HEK293T (cell line): Measurements from ENCODE around the gene HOXD11.

ENCODE experiments used
- CTCF ChIA-PET: fragments of 350-600 bp; formaldehyde crosslinking; extraction: SDS; loops from one replicate; lab custom pipeline; 2021; ENCODE audit warnings: antibody characterized with exemption, inconsistent platforms; lab: Yijun Ruan, JAX
- POLR2A ChIA-PET: fragments of 350-600 bp; formaldehyde crosslinking; extraction: SDS; loops from one replicate; lab custom pipeline; 2020; ENCODE audit warnings: antibody characterized with exemption, inconsistent platforms; lab: Yijun Ruan, JAX
- DNase-seq: peaks from one replicate; pipeline ENCODE4 v3.0.0; 2012; ENCODE audit warnings: mixed read lengths; ENCODE audit errors: extremely low spot score
- ARNT ChIP-seq: fragments of 450-650 bp; IDR thresholded peaks from 2 replicates; pipeline ENCODE4 v1.6.1; 2017; ENCODE audit warnings: mild to moderate bottlenecking
- BHLHE40 ChIP-seq: fragments of 450-650 bp; IDR thresholded peaks from 2 replicates; pipeline ENCODE4 v1.6.1; 2016; ENCODE audit warnings: mild to moderate bottlenecking, moderate library complexity, borderline replicate concordance
- CTBP1 ChIP-seq: fragments of 450-650 bp; IDR thresholded peaks from 2 replicates; pipeline ENCODE4 v1.6.1; 2016; ENCODE audit warnings: borderline replicate concordance
- ELF4 ChIP-seq: fragments of 450-650 bp; IDR thresholded peaks from 2 replicates; pipeline ENCODE4 v1.6.1; 2017; ENCODE audit warnings: antibody characterized with exemption
- FOXA1 ChIP-seq: fragments of 450-650 bp; IDR thresholded peaks from 2 replicates; pipeline ENCODE4 v1.6.1; 2016; ENCODE audit warnings: mild to moderate bottlenecking
- FOXK2 ChIP-seq: fragments of 450-650 bp; IDR thresholded peaks from 2 replicates; pipeline ENCODE4 v1.6.1; 2016; ENCODE audit warnings: mild to moderate bottlenecking
- FOXM1 ChIP-seq: fragments of 450-650 bp; IDR thresholded peaks from 2 replicates; pipeline ENCODE4 v1.6.1; 2017; ENCODE audit warnings: mild to moderate bottlenecking, borderline replicate concordance
- HDGF ChIP-seq: fragments of 450-650 bp; IDR thresholded peaks from 2 replicates; pipeline ENCODE4 v1.6.1; 2017; ENCODE audit warnings: antibody characterized with exemption, borderline replicate concordance
- L3MBTL2 ChIP-seq: fragments of 450-650 bp; conservative IDR thresholded peaks from 2 replicates; pipeline ENCODE4 v1.6.1; 2016; ENCODE audit warnings: mild to moderate bottlenecking
- LEF1 ChIP-seq: fragments of 450-650 bp; IDR thresholded peaks from 2 replicates; pipeline ENCODE4 v1.6.1; 2017; ENCODE audit warnings: mild to moderate bottlenecking, borderline replicate concordance
- NFRKB ChIP-seq: fragments of 450-650 bp; IDR thresholded peaks from 2 replicates; pipeline ENCODE4 v1.6.1; 2016; ENCODE audit warnings: mild to moderate bottlenecking, moderate library complexity
- SP1 ChIP-seq: fragments of 450-650 bp; IDR thresholded peaks from 2 replicates; pipeline ENCODE4 v1.6.1; 2017
- SUZ12 ChIP-seq: fragments of 450-650 bp; IDR thresholded peaks from 2 replicates; pipeline ENCODE4 v1.6.1; 2016; ENCODE audit warnings: mild to moderate bottlenecking
- TARDBP ChIP-seq: fragments of 450-650 bp; IDR thresholded peaks from 2 replicates; pipeline ENCODE4 v1.6.1; 2016
- ZNF384 ChIP-seq: fragments of 450-650 bp; IDR thresholded peaks from 2 replicates; pipeline ENCODE4 v1.6.1; 2016
- TF ChIP-seq, protein P1 (sequence below): fragments of 450-650 bp; IDR thresholded peaks from 2 replicates; pipeline ENCODE4 v1.6.1; 2016

The HOXD11 gene

DNA sequence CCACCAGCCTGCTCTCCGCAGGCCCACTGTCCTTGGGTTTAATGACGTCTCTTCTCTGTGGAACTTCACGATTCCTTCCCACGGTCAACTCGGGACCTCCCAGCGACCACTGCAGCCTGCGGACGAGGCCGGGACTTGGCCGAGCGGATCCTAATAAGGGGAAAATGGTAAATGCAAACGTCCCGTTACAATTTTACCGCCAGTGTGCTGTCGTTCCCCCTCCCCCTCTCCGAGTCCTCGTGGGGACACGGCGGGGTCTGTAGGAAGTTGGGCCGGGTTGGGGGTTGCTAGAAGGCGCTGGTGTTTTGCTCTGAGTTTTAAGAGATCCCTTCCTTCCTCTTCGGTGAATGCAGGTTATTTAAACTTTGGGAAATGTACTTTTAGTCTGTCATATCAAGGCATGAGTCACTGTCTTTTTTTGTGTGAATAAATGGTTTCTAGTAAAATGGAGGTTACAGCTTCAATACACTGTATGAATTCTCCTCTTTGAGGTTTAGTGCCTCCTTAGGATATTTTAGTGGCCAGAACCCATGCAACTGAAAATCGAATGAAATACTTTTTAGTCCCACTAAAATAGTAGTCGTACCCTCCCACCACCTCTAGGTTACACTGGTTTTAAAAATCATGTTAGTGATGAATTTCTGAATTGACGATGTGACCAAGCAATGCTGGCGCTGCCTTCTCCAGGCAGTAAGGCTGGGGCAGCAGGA is 2.3 kb downstream of the HOXD11 start:
- no peak for DNase-seq
- TF ChIP-seq ELF4 (no peak), ARNT (no peak), SP1 (no peak), ZNF384 (no peak), HDGF (no peak)
- TF ChIP-seq, protein P1, sequence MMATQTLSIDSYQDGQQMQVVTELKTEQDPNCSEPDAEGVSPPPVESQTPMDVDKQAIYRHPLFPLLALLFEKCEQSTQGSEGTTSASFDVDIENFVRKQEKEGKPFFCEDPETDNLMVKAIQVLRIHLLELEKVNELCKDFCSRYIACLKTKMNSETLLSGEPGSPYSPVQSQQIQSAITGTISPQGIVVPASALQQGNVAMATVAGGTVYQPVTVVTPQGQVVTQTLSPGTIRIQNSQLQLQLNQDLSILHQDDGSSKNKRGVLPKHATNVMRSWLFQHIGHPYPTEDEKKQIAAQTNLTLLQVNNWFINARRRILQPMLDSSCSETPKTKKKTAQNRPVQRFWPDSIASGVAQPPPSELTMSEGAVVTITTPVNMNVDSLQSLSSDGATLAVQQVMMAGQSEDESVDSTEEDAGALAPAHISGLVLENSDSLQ = no peak
- ChIA-PET CTCF (no interaction called here), POLR2A (interaction anchor here (1.0 kb wide), 1 partner anchor 11 kb away, joined by 3 read pairs; no protein-coding TSS in a partner anchor)

DNA sequence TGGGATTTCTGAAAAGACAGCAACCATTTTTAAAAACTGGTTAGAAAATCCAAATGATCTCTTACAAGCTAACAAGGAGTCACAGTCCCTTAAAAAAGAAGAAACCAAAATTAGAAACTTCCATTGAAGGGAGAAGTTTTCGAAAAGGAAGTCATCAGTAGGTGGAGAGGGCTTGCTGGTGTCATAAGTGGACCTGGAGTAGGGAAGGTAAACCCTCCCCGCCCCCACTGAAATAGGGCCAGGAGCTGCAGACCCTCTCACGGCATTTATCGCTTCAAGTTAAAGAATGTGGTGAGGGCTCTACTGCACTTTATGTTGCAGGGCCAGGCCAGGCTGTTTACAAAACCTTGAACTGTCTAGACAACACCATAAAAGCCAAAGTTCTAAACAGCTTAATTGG is 2.9 kb downstream of the HOXD11 start:
- no peak for TF ChIP-seq FOXK2
- TF ChIP-seq ARNT = no peak
- TF ChIP-seq LEF1 = no peak
- TF ChIP-seq FOXM1 = no peak
- no peak for TF ChIP-seq L3MBTL2
- no peak for TF ChIP-seq TARDBP
- no peak for TF ChIP-seq FOXA1
- TF ChIP-seq, protein P1 = no peak
- TF ChIP-seq SP1 = no peak
- no peak for TF ChIP-seq HDGF
- TF ChIP-seq ZNF384 = no peak
- no peak for TF ChIP-seq BHLHE40
- no peak for TF ChIP-seq ELF4
- TF ChIP-seq SUZ12 = no peak
- TF ChIP-seq NFRKB = no peak
- TF ChIP-seq CTBP1 = no peak
- no peak for DNase-seq
- POLR2A ChIA-PET = interaction anchor here (1.0 kb wide), 1 partner anchor 10 kb away, joined by 3 read pairs; no protein-coding TSS in a partner anchor
- CTCF ChIA-PET = interaction anchor here (0.7 kb wide), 1 partner anchor 735 kb away, joined by 3 read pairs; no protein-coding TSS in a partner anchor

GRCh38 chr2:176110415-176111308 is 3.6 kb downstream of the HOXD11 start:
- CTCF ChIA-PET = interaction anchor here (0.7 to 0.8 kb wide), 3 partner anchors 16 to 734 kb away, joined by 3 read pairs; no protein-coding TSS in a partner anchor
- no peak for DNase-seq
- TF ChIP-seq ZNF384 (no peak), SUZ12 (no peak), TARDBP (no peak), CTBP1 (no peak), BHLHE40 (no peak), FOXA1 (no peak), ELF4 (no peak), LEF1 (no peak)
- POLR2A ChIA-PET = interaction anchor here (1.0 to 1.3 kb wide), 2 partner anchors 10 to 14 kb away, joined by 3 to 4 read pairs; no protein-coding TSS in a partner anchor

- ChIA-PET POLR2A (interaction anchor here (1.3 kb wide), 1 partner anchor 15 kb away, joined by 4 read pairs; no protein-coding TSS in a partner anchor), CTCF (interaction anchor here (0.6 to 0.8 kb wide), 2 partner anchors 16 to 459 kb away, joined by 3 read pairs; no protein-coding TSS in a partner anchor)
- TF ChIP-seq FOXK2 (no peak), SP1 (no peak), SUZ12 (no peak), CTBP1 (no peak), LEF1 (no peak), ELF4 (no peak), TARDBP (no peak), NFRKB (no peak), ZNF384 (no peak), FOXA1 (no peak), HDGF (no peak), L3MBTL2 (no peak), FOXM1 (no peak)
- TF ChIP-seq, protein P1 = no peak
- no peak for DNase-seq
These were observed 4.2 kb downstream of the HOXD11 start for GRCh38 chr2:176111309-176111663.

DNA sequence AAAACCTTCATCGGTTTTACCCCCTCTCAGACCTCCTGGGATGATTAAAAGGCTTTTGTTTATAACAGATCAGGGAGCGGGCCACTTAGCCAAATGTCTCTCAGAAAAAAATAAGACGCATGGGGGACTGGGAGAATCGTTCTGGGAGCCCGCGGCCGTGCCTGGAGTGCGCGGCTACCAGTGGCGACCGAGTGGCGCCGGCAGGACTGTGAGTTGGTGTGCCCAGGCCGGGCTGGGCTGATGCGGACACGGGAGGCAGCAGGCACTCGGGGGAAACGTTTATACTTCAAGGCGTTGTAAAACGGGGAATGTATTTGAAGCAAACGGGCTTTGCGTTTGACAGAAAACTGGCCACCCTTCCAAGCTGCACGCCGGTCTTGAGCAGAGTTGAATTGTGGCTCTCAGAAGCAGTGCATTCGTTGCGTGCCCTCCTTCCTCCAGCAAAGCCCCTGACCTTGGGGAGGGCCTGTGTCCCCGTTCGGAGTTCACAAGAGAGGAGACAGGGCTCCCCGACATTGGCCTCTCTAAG is 4.8 kb downstream of the HOXD11 start:
- no peak for TF ChIP-seq LEF1
- TF ChIP-seq, protein P1 = no peak
- TF ChIP-seq TARDBP = no peak
- TF ChIP-seq FOXM1 = no peak
- TF ChIP-seq SUZ12 = no peak
- no peak for TF ChIP-seq FOXA1
- TF ChIP-seq HDGF = no peak
- DNase-seq = no peak
- ChIA-PET POLR2A (no interaction called here), CTCF (interaction anchor here (0.6 kb wide), 1 partner anchor 459 kb away, joined by 3 read pairs; no protein-coding TSS in a partner anchor)
